Stimulated activated naive CD8-positive, alpha-beta T cell treated with anti-CD3 and anti-CD28 coated beads, Interleukin-15, Interleukin-2, amounts not matched to agents 100 ng/mL and 50 ng/mL, for 24 hours (primary cell): Measurements from ENCODE around the gene FAM171A1.
"Not testable (repeated sequence)": the region's sequence is repeated elsewhere in the genome, so short reads cannot be mapped to it uniquely, and the experiment has no call there.

Experiments used
- H3K27ac Mint-ChIP-seq: one replicate; pipeline ENCODE4 v1.8.0; 2021; ENCODE audit warnings: mild to moderate bottlenecking, mixed read lengths
- H3K27me3 Mint-ChIP-seq: one replicate; pipeline ENCODE4 v1.8.0; 2021; ENCODE audit warnings: mixed read lengths
- H3K36me3 Mint-ChIP-seq: one replicate; pipeline ENCODE4 v1.8.0; 2021; ENCODE audit warnings: low read depth, mixed read lengths
- H3K4me1 Mint-ChIP-seq: one replicate; pipeline ENCODE4 v1.8.0; 2021; ENCODE audit warnings: low read depth, mixed read lengths
- H3K4me3 Mint-ChIP-seq: one replicate; pipeline ENCODE4 v1.8.0; 2021; ENCODE audit warnings: mild to moderate bottlenecking, mixed read lengths
- H3K9me3 Mint-ChIP-seq: one replicate; pipeline ENCODE4 v1.8.0; 2021; ENCODE audit warnings: mixed read lengths

The FAM171A1 gene

GRCh38 chr10:15370856-15371701, at the start of gene FAM171A1:
FAM171A1 (minus strand) TSS chr10:15371289; CDS start chr10:15371052, 237 bp downstream.
- H3K36me3 Mint-ChIP-seq, result no peaks in the 10 kb centered on the region
- H3K9me3 Mint-ChIP-seq, result no peaks in the 10 kb centered on the region
- H3K27ac Mint-ChIP-seq, result peak within 1 kb of the TSS; percentile 80
- H3K4me1 Mint-ChIP-seq, result peaks cover 9% of the 10 kb centered on the region
- H3K4me3 Mint-ChIP-seq, result peak within 1 kb of the TSS; percentile 75
- peaks cover 63% of the 10 kb centered on the region for H3K27me3 Mint-ChIP-seq

GRCh38 chr10:15420858-15421257, 49.8 kb upstream of the FAM171A1 start:
- Mint-ChIP-seq H3K27ac (no peak overlapping the region), H3K27me3 (peaks cover 14% of the 10 kb centered on the region), H3K36me3 (no peaks in the 10 kb centered on the region), H3K4me3 (no peak overlapping the region), H3K4me1 (no peaks in the 10 kb centered on the region), H3K9me3 (peaks cover 8% of the 10 kb centered on the region)

GRCh38 chr10:15419279-15419874, 48.3 kb upstream of the FAM171A1 start:
- Mint-ChIP-seq H3K4me3 (no peak overlapping the region), H3K9me3 (peaks cover 8% of the 10 kb centered on the region), H3K27me3 (peaks cover 21% of the 10 kb centered on the region), H3K4me1 (no peaks in the 10 kb centered on the region), H3K36me3 (no peaks in the 10 kb centered on the region), H3K27ac (no peak overlapping the region)

GRCh38 chr10:15416034-15416433, 44.9 kb upstream of the FAM171A1 start:
- H3K4me1 Mint-ChIP-seq, result no peaks in the 10 kb centered on the region
- peaks cover 17% of the 10 kb centered on the region for H3K27me3 Mint-ChIP-seq
- no peaks in the 10 kb centered on the region for H3K36me3 Mint-ChIP-seq
- H3K27ac Mint-ChIP-seq, result no peak overlapping the region
- H3K4me3 Mint-ChIP-seq, result no peak overlapping the region
- H3K9me3 Mint-ChIP-seq, result peaks cover 4% of the 10 kb centered on the region

- Mint-ChIP-seq H3K4me1 (no peaks in the 10 kb centered on the region), H3K27ac (no peak overlapping the region), H3K36me3 (no peaks in the 10 kb centered on the region), H3K4me3 (no peak overlapping the region), H3K27me3 (peaks cover 7% of the 10 kb centered on the region), H3K9me3 (no peaks in the 10 kb centered on the region)
Observed at GRCh38 chr10:15411010-15411409, 39.9 kb upstream of the FAM171A1 start.

GRCh38 chr10:15409350-15409749, 38.3 kb upstream of the FAM171A1 start:
- not testable (repeated sequence) for H3K27me3 Mint-ChIP-seq, H3K4me1 Mint-ChIP-seq, H3K27ac Mint-ChIP-seq, H3K4me3 Mint-ChIP-seq, H3K36me3 Mint-ChIP-seq, H3K9me3 Mint-ChIP-seq

GRCh38 chr10:15408557-15408956, 37.5 kb upstream of the FAM171A1 start:
- no peak overlapping the region for H3K4me3 Mint-ChIP-seq
- H3K27ac Mint-ChIP-seq, result no peak overlapping the region
- H3K9me3 Mint-ChIP-seq, result no peaks in the 10 kb centered on the region
- H3K27me3 Mint-ChIP-seq, result no peaks in the 10 kb centered on the region
- no peaks in the 10 kb centered on the region for H3K4me1 Mint-ChIP-seq
- H3K36me3 Mint-ChIP-seq, result no peaks in the 10 kb centered on the region

- Mint-ChIP-seq H3K36me3 (no peaks in the 10 kb centered on the region), H3K9me3 (no peaks in the 10 kb centered on the region), H3K27ac (no peak overlapping the region), H3K27me3 (no peaks in the 10 kb centered on the region), H3K4me1 (no peaks in the 10 kb centered on the region), H3K4me3 (no peak overlapping the region)
Observed at GRCh38 chr10:15405319-15405718, 34.2 kb upstream of the FAM171A1 start.

- H3K27me3 Mint-ChIP-seq, result no peaks in the 10 kb centered on the region
- no peak overlapping the region for H3K4me3 Mint-ChIP-seq
- no peak overlapping the region for H3K27ac Mint-ChIP-seq
- H3K36me3 Mint-ChIP-seq, result no peaks in the 10 kb centered on the region
- peaks cover 4% of the 10 kb centered on the region for H3K9me3 Mint-ChIP-seq
- H3K4me1 Mint-ChIP-seq, result no peaks in the 10 kb centered on the region
Observed at GRCh38 chr10:15401382-15401781, 30.3 kb upstream of the FAM171A1 start.

GRCh38 chr10:15400461-15400860, 29.4 kb upstream of the FAM171A1 start:
- H3K4me3 Mint-ChIP-seq, H3K36me3 Mint-ChIP-seq, H3K9me3 Mint-ChIP-seq, H3K4me1 Mint-ChIP-seq, H3K27ac Mint-ChIP-seq, H3K27me3 Mint-ChIP-seq: not testable (repeated sequence)

- Mint-ChIP-seq H3K27me3 (no peaks in the 10 kb centered on the region), H3K4me3 (no peak overlapping the region), H3K9me3 (peaks cover 4% of the 10 kb centered on the region), H3K27ac (no peak overlapping the region), H3K36me3 (no peaks in the 10 kb centered on the region), H3K4me1 (no peaks in the 10 kb centered on the region)
Observed at GRCh38 chr10:15399060-15399661, 28.1 kb upstream of the FAM171A1 start.

- Mint-ChIP-seq H3K36me3 (no peaks in the 10 kb centered on the region), H3K9me3 (peaks cover 4% of the 10 kb centered on the region), H3K4me1 (no peaks in the 10 kb centered on the region), H3K27ac (no peak overlapping the region), H3K4me3 (no peak overlapping the region), H3K27me3 (no peaks in the 10 kb centered on the region)
Observed at GRCh38 chr10:15395935-15396334, 24.8 kb upstream of the FAM171A1 start.

GRCh38 chr10:15393139-15393825, 22.2 kb upstream of the FAM171A1 start:
- no peaks in the 10 kb centered on the region for H3K36me3 Mint-ChIP-seq
- no peak overlapping the region for H3K27ac Mint-ChIP-seq
- no peak overlapping the region for H3K4me3 Mint-ChIP-seq
- no peaks in the 10 kb centered on the region for H3K4me1 Mint-ChIP-seq
- no peaks in the 10 kb centered on the region for H3K9me3 Mint-ChIP-seq
- no peaks in the 10 kb centered on the region for H3K27me3 Mint-ChIP-seq

- H3K9me3 Mint-ChIP-seq, result no peaks in the 10 kb centered on the region
- H3K4me3 Mint-ChIP-seq, result no peak overlapping the region
- H3K27ac Mint-ChIP-seq, result no peak overlapping the region
- no peaks in the 10 kb centered on the region for H3K36me3 Mint-ChIP-seq
- H3K27me3 Mint-ChIP-seq, result no peaks in the 10 kb centered on the region
- H3K4me1 Mint-ChIP-seq, result no peaks in the 10 kb centered on the region
Observed at GRCh38 chr10:15391491-15391890, 20.4 kb upstream of the FAM171A1 start.

GRCh38 chr10:15388172-15388571, 17.1 kb upstream of the FAM171A1 start:
- H3K27me3 Mint-ChIP-seq, result peaks cover 19% of the 10 kb centered on the region
- not testable (repeated sequence) for H3K4me3 Mint-ChIP-seq, H3K36me3 Mint-ChIP-seq, H3K9me3 Mint-ChIP-seq, H3K27ac Mint-ChIP-seq, H3K4me1 Mint-ChIP-seq
